ENCODE data around the gene AP3B2.

DNA sequence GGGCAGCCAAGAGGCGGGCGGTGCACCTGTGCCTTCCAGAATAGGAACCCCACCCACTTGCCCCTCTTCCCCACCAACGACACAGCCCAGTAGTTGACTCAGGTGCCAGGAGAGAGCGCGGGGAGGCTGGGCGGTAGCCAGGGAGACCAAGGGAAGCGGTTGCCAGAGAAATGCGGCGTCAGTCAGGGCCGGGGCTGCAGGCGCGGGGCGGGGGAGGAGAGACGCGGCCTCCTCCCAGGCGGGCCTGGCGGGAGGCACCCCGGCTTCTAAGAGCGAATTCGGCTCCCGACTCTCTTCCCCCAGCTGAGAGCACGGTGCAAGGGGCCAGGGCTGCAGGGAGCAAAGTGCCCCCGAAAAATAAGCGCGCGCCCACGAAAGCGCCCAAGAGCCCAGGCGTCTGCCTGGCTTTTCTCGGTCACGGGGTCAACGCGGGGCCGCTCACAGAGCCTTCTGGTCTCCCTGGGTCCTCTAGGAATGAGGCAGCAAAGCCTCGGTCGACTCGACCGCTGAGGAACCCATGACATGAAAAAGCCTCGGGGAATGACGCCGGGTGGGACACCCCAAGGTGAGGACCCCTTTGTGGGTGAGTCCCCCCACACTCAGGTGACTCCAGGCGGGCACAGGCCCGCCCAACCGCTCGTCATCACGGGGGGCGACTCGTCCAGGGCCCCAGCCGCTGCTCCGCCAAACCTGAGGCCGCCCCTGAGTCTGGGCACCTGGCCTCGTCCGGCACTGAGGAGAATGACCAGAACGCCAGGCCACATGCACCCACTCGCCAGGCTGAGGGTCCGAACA, 63.2 kb downstream of the AP3B2 start:
- TF ChIP-seq, protein P1, sequence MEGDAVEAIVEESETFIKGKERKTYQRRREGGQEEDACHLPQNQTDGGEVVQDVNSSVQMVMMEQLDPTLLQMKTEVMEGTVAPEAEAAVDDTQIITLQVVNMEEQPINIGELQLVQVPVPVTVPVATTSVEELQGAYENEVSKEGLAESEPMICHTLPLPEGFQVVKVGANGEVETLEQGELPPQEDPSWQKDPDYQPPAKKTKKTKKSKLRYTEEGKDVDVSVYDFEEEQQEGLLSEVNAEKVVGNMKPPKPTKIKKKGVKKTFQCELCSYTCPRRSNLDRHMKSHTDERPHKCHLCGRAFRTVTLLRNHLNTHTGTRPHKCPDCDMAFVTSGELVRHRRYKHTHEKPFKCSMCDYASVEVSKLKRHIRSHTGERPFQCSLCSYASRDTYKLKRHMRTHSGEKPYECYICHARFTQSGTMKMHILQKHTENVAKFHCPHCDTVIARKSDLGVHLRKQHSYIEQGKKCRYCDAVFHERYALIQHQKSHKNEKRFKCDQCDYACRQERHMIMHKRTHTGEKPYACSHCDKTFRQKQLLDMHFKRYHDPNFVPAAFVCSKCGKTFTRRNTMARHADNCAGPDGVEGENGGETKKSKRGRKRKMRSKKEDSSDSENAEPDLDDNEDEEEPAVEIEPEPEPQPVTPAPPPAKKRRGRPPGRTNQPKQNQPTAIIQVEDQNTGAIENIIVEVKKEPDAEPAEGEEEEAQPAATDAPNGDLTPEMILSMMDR (IDR thresholded peaks at IDR 0.05): no peak
- TF ChIP-seq POLR2A (IDR thresholded peaks at IDR 0.05): no peak
